Measurements from ENCODE around the gene SMTNL2.

GRCh38 chr17:4566785-4567184 is 17.5 kb upstream of the SMTNL2 start:
- TF ChIP-seq, protein P1, sequence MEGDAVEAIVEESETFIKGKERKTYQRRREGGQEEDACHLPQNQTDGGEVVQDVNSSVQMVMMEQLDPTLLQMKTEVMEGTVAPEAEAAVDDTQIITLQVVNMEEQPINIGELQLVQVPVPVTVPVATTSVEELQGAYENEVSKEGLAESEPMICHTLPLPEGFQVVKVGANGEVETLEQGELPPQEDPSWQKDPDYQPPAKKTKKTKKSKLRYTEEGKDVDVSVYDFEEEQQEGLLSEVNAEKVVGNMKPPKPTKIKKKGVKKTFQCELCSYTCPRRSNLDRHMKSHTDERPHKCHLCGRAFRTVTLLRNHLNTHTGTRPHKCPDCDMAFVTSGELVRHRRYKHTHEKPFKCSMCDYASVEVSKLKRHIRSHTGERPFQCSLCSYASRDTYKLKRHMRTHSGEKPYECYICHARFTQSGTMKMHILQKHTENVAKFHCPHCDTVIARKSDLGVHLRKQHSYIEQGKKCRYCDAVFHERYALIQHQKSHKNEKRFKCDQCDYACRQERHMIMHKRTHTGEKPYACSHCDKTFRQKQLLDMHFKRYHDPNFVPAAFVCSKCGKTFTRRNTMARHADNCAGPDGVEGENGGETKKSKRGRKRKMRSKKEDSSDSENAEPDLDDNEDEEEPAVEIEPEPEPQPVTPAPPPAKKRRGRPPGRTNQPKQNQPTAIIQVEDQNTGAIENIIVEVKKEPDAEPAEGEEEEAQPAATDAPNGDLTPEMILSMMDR (conservative IDR thresholded peaks at IDR 0.05 in 1 of 2, IDR thresholded peaks at IDR 0.05 in 1 of 2; ENCODE audit: low read depth in 1 of 2, low read length in 2 of 2), result peak; percentile 83 to 86
- TF ChIP-seq EZH2 (IDR thresholded peaks at IDR 0.05; ENCODE audit: low read length, missing control alignments), result no peak
